Osteocyte (in vitro differentiated cells): ENCODE measurements around the gene ARVCF. TPM values are rescaled to one million over a fixed set of nuclear protein-coding genes. Genes with fewer than 3 reads are reported as not detected.

Experiments used
- DNase-seq: peaks from one replicate; pipeline ENCODE4 v3.0.0; 2021; ENCODE audit warnings: mixed read lengths; ENCODE audit not compliant: unreplicated experiment; ENCODE audit errors: extremely low spot score
- H3K27ac Mint-ChIP-seq: one replicate; pipeline ENCODE4 v1.8.0; 2021; ENCODE audit warnings: mild to moderate bottlenecking, mixed read lengths; ENCODE audit not compliant: unreplicated experiment
- H3K27me3 Mint-ChIP-seq: one replicate; pipeline ENCODE4 v1.8.0; 2021; ENCODE audit warnings: mixed read lengths; ENCODE audit not compliant: unreplicated experiment
- H3K36me3 Mint-ChIP-seq: one replicate; pipeline ENCODE4 v1.8.0; 2021; ENCODE audit warnings: mixed read lengths; ENCODE audit not compliant: unreplicated experiment
- H3K4me1 Mint-ChIP-seq: one replicate; pipeline ENCODE4 v1.8.0; 2021; ENCODE audit warnings: mixed read lengths; ENCODE audit not compliant: unreplicated experiment
- H3K4me3 Mint-ChIP-seq: one replicate; pipeline ENCODE4 v1.8.0; 2021; ENCODE audit warnings: mild to moderate bottlenecking, moderate library complexity, mixed read lengths; ENCODE audit not compliant: unreplicated experiment
- H3K9me3 Mint-ChIP-seq: one replicate; pipeline ENCODE4 v1.8.0; 2021; ENCODE audit warnings: mixed read lengths; ENCODE audit not compliant: unreplicated experiment
- CTCF ChIP-seq: fragments of 200-600 bp; sonication (generic); IDR thresholded peaks from 2 replicates; pipeline ENCODE4 v1.5.0; 2021; ENCODE audit warnings: antibody characterized with exemption, mild to moderate bottlenecking, moderate library complexity
- total RNA-seq: library from RNA; stranded (reverse); gene quantifications from 2 replicates; pipeline ENCODE4 v1.2.1, GENCODE V29; 2021

The ARVCF gene
- total RNA-seq, 1 donor from 2014 or later: 29.3 TPM

GRCh38 chr22:19986410-19987341 lies 29.9 kb downstream of the ARVCF start:
- H3K4me3 Mint-ChIP-seq: peak overlapping the region; percentile 76
- peak; percentile 94 for DNase-seq
- no peaks in the 10 kb centered on the region for H3K36me3 Mint-ChIP-seq
- H3K27ac Mint-ChIP-seq: no peak overlapping the region
- no peaks in the 10 kb centered on the region for H3K27me3 Mint-ChIP-seq
- no peak for TF ChIP-seq CTCF
- no peaks in the 10 kb centered on the region for H3K9me3 Mint-ChIP-seq
- H3K4me1 Mint-ChIP-seq: peaks cover 35% of the 10 kb centered on the region

- Mint-ChIP-seq H3K4me3 (peak overlapping the region; percentile 76), H3K27ac (no peak overlapping the region), H3K36me3 (no peaks in the 10 kb centered on the region), H3K27me3 (no peaks in the 10 kb centered on the region), H3K9me3 (no peaks in the 10 kb centered on the region), H3K4me1 (peaks cover 29% of the 10 kb centered on the region)
- no peak for DNase-seq
- no peak for TF ChIP-seq CTCF
Measured at GRCh38 chr22:19986011-19986409, 30.6 kb downstream of the ARVCF start.

- H3K9me3 Mint-ChIP-seq: no peaks in the 10 kb centered on the region
- DNase-seq: no peak
- TF ChIP-seq CTCF: no peak
- peaks cover 21% of the 10 kb centered on the region for H3K4me1 Mint-ChIP-seq
- H3K27me3 Mint-ChIP-seq: no peaks in the 10 kb centered on the region
- peaks cover 3% of the 10 kb centered on the region for H3K36me3 Mint-ChIP-seq
- no peak overlapping the region for H3K27ac Mint-ChIP-seq
- peak overlapping the region; percentile 58 for H3K4me3 Mint-ChIP-seq
Measured at GRCh38 chr22:19984851-19985811, 31.5 kb downstream of the ARVCF start.

GRCh38 chr22:19984201-19984753 lies 32.3 kb downstream of the ARVCF start:
- H3K4me3 Mint-ChIP-seq: peak overlapping the region; percentile 35
- TF ChIP-seq CTCF: no peak
- no peaks in the 10 kb centered on the region for H3K27me3 Mint-ChIP-seq
- peaks cover 4% of the 10 kb centered on the region for H3K36me3 Mint-ChIP-seq
- no peak for DNase-seq
- H3K27ac Mint-ChIP-seq: no peak overlapping the region
- peaks cover 15% of the 10 kb centered on the region for H3K4me1 Mint-ChIP-seq
- no peaks in the 10 kb centered on the region for H3K9me3 Mint-ChIP-seq
